ENCODE data around the gene CSTA. TPM values are rescaled to one million over a fixed set of nuclear protein-coding genes. Genes with fewer than 3 reads are reported as not detected.
A peak's percentile ranks its signal among the peaks of the same experiment; 100 is the strongest.

CSTA gene
- total RNA-seq, 4 donors from 2014 or later, result 1,851 to 3,432 (median 2,556) TPM

GRCh38 chr3:122316368-122316767 is 8.7 kb upstream of the CSTA start:
- H3K36me3 ChIP-seq, result no peaks in the 10 kb centered on the region
- H3K27ac ChIP-seq, result peak overlapping the region in 3 of 4 donors; percentile 91 to 93 (median 91)
- 74 to 91% methylated on average over 5 of the region's 5 CpGs for WGBS, 2 donors
- no peak for TF ChIP-seq CTCF (IDR thresholded peaks at IDR 0.05)
- no peak for TF ChIP-seq POLR2A (IDR thresholded peaks at IDR 0.05)
- peaks cover 0 to 5% (median 3%) of the 10 kb centered on the region in 3 donors for H3K9me3 ChIP-seq
- H3K4me3 ChIP-seq, result no peak overlapping the region
- no peaks in the 10 kb centered on the region for H3K27me3 ChIP-seq
- intact Hi-C loops (cut with DNase I), result no loop called here
- DNase-seq, result no peak
- H3K4me1 ChIP-seq, result peaks cover 20 to 87% (median 27%) of the 10 kb centered on the region in 3 donors

GRCh38 chr3:122318620-122319019 is 6.4 kb upstream of the CSTA start:
- intact Hi-C loops (cut with DNase I), result no loop called here
- no peak for DNase-seq
- peaks cover 0 to 5% (median 3%) of the 10 kb centered on the region in 3 donors for H3K9me3 ChIP-seq
- no peaks in the 10 kb centered on the region for H3K36me3 ChIP-seq
- no peak overlapping the region for H3K4me3 ChIP-seq
- H3K4me1 ChIP-seq, result peaks cover 14 to 84% (median 18%) of the 10 kb centered on the region in 3 donors
- H3K27me3 ChIP-seq, result no peaks in the 10 kb centered on the region
- H3K27ac ChIP-seq, result peak overlapping the region; percentile 48 to 86 (median 82)
- TF ChIP-seq POLR2A (IDR thresholded peaks at IDR 0.05), result no peak
- no peak for TF ChIP-seq CTCF (IDR thresholded peaks at IDR 0.05)
- WGBS, 2 donors, result 46 to 60% methylated on average over 2 of the region's 2 CpGs

GRCh38 chr3:122322095-122323075 is 2.7 kb upstream of the CSTA start:
- DNase-seq, result no peak
- Histone ChIP-seq H3K27ac (peak overlapping the region in 3 of 4 donors; percentile 44 to 86 (median 82)), H3K4me3 (no peak overlapping the region), H3K4me1 (peaks cover 0 to 64% (median 8%) of the 10 kb centered on the region in 3 donors), H3K36me3 (no peaks in the 10 kb centered on the region), H3K9me3 (peaks cover 0 to 5% (median 3%) of the 10 kb centered on the region in 3 donors), H3K27me3 (no peaks in the 10 kb centered on the region)
- intact Hi-C loops (cut with DNase I), result no loop called here
- WGBS, 2 donors, result 59 to 63% methylated on average over 5 of the region's 5 CpGs
- TF ChIP-seq CTCF (IDR thresholded peaks at IDR 0.05), result no peak
- no peak for TF ChIP-seq POLR2A (IDR thresholded peaks at IDR 0.05)

- H3K27ac ChIP-seq, result peak overlapping the region; percentile 24 to 86 (median 80)
- H3K4me1 ChIP-seq, result peaks cover 0 to 56% (median 8%) of the 10 kb centered on the region in 3 donors
- intact Hi-C loops (cut with DNase I), result no loop called here
- H3K4me3 ChIP-seq, result peak overlapping the region; percentile 27 to 56 (median 50)
- peaks cover 0 to 24% (median 0%) of the 10 kb centered on the region in 3 donors for H3K36me3 ChIP-seq
- TF ChIP-seq CTCF (IDR thresholded peaks at IDR 0.05), result no peak
- WGBS, 2 donors, result 83 to 92% methylated on average over 3 of the region's 3 CpGs
- no peaks in the 10 kb centered on the region for H3K27me3 ChIP-seq
- H3K9me3 ChIP-seq, result no peaks in the 10 kb centered on the region
- DNase-seq, result no peak
Observed at GRCh38 chr3:122325769-122326168, 721 bp downstream of the CSTA start.

- Histone ChIP-seq H3K27ac (peak overlapping the region in 3 of 4 donors; percentile 37 to 49 (median 46)), H3K4me1 (peaks cover 0 to 43% (median 0%) of the 10 kb centered on the region in 3 donors), H3K27me3 (no peaks in the 10 kb centered on the region), H3K36me3 (peaks cover 0 to 76% (median 0%) of the 10 kb centered on the region in 3 donors), H3K4me3 (no peak overlapping the region), H3K9me3 (no peaks in the 10 kb centered on the region)
- intact Hi-C loops (cut with DNase I), result no loop called here
- no peak for DNase-seq
- TF ChIP-seq POLR2A (IDR thresholded peaks at IDR 0.05), result no peak
- TF ChIP-seq CTCF (IDR thresholded peaks at IDR 0.05), result no peak
- 74 to 76% methylated on average over 4 of the region's 4 CpGs for WGBS, 2 donors
Observed at GRCh38 chr3:122331886-122332285, 6.8 kb downstream of the CSTA start.
